HG03432 (cell line): ENCODE measurements around the gene PPM1E.
"Not testable (repeated sequence)": the region's sequence is repeated elsewhere in the genome, so short reads cannot be mapped to it uniquely, and the experiment has no call there.

Source experiments
- ATAC-seq: cut with Tn5 transposase; IDR thresholded peaks from one replicate; pipeline ENCODE4 v1.9.1; 2021; ENCODE audit warnings: mild to moderate bottlenecking, moderate library complexity; ENCODE audit not compliant: unreplicated experiment

PPM1E gene

DNA sequence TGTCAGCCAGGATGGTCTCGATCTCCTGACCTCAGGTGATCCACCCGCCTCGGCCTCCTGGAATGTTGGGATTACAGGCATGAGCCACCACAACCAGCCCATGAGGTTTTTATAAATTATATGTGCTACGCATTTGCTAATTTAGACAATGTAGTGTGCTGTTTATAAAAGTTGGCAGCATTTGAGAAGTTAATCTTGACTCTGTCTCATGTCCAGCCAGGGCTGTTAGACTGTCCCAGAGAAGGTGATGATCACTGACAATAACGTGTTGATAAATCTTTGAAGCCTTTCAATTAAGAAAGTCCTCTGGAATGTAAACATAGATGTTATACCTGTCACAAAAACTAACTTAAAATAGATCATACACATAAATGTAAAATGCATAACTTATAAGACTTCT lies 82.0 kb downstream of the PPM1E start:
- ATAC-seq = no peak

DNA sequence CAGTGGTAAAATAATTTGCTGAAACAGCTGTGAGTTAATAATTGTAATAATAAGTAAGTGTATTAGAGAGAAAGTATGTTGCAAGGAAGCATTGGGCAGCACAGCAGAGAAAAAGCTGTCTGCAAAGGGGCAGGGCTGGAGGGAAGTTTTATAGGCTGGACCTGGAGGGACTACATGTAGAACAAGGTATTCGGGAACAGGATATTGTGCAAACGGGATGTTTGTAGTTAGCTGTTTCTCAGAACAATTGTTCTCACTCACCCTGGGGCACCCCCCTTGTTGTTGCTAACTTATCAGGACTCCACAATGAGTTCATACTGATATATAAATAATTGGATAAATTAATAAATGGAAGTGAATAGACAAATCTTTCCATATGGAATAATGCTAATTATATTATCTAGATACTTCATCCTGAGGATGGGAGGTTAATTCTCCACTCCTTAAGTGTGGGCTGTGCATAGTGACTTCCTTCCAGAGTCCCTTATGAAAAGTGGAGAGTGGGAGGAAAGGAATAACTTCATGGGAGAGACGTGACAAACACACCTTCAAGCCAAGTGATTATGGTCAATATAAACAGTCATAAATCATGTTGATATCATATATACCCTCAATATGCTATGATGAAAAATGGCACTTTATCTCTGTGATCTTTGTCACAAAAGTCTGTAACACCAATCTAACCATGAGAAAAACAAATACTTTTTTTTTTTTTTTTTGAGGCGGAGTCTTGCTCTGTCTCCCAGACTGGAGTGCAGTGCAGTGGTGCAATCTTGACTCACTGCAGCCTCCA lies 85.4 kb downstream of the PPM1E start:
- ATAC-seq = no peak

DNA sequence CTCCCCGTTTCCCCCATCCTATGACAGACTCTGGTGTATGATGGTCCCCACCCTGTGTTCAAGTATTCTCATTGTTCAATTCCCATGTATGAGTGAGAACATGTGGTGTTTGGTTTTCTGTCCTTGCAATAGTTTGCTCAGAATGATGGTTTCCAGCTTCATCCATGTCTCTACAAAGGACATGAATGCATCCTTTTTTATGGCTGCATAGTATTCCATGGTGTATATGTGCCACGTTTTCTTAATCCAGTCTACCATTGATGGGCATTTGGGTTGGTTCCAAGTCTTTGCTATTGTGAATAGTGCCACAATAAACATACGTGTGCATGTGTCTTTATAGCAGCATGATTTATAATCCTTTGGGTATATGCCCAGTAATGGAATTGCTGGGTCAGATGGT lies 90.8 kb downstream of the PPM1E start:
- ATAC-seq = not testable (repeated sequence)

DNA sequence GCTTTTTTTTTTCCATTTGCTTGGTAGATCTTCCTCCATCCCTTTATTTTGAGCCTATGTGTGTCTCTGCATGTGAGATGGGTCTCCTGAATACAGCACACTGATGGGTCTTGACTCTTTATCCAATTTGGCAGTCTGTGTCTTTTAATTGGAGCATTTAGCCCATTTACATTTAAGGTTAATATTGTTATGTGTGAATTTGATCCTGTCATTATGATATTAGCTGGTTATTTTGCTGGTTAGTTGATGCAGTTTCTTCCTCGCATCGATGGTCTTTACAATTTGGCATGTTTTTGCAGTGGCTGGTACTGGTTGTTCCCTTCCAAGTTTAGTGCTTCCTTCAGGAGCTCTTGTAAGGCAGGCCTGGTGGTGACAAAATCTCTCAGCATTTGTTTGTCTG lies 94.5 kb downstream of the PPM1E start:
- not testable (repeated sequence) for ATAC-seq

DNA sequence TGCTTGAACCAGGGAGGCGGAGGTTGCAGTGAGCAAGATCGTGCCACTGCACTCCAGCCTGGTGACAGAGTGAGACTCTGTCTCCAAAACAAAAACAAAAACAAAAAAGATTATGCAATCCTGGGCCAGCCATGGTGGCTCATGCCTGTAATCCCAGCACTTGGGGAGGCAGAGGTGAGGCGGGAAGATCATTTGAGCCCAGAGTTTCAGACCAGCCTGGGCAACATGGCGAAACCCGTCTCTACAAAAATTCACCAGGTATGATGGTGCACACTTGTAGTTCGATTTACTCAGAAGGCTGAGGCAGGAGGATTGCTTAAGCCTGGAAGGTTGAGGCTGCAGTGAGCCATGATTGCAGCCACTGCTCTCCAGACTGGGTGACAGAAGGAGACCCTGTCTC lies 109.6 kb downstream of the PPM1E start:
- no peak for ATAC-seq

DNA sequence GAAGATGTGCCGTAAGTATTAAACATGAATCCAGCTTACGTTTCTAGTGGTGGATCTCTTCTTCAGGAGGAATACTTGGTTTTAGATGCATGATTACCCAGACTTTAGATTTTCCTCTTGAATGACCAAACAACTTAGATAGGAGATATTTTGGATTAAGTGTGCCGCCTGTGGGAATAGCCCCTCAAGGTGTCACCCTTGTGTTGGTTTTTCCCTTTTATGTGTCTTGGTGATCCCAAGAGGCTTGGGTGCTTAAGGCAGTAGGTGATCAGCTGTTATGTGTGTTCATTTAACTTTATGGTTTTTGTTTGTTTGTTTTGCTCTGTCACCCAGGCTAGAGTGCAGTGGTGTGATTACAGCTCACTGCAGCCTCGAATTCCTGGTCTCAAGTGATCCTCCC lies 115.1 kb downstream of the PPM1E start:
- no peak for ATAC-seq

DNA sequence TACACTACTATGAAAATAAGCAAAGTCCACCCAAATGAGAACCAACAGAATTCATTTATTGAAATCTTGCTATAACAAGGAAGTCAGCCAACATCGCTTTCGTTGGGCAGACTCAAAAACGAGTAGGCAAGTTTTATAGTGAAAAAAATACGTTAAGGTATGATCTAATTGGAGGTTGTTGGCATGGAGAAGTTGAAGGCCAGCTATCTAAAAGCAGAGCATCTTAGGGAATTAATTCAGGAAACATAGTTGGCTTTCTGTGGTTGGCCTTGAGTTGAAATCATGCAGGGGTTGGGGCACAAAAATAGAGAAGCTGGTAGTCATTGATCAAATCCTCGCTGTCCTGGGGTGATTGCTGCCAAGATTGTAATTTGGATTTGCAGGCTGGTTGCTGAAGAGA lies 118.3 kb downstream of the PPM1E start:
- no peak for ATAC-seq

DNA sequence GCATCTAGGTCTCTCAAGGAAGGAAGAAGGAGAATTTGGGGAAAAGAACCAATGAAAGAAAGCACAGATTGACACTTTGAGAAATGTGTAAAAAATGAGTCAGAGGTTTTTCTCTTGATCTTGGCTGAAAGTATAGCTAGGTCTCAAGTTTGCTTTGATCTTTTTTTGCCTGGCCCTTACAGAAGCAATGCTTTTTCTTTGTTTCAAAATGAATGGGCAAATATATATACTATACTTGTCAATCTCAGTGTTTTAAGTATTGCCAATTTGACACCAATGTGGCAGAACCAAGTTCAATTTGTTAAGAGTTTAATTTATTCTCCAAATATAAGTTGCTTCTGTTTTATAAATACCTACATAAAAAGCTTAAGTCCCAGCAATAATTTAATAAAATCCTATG lies 119.6 kb downstream of the PPM1E start:
- ATAC-seq = no peak

DNA sequence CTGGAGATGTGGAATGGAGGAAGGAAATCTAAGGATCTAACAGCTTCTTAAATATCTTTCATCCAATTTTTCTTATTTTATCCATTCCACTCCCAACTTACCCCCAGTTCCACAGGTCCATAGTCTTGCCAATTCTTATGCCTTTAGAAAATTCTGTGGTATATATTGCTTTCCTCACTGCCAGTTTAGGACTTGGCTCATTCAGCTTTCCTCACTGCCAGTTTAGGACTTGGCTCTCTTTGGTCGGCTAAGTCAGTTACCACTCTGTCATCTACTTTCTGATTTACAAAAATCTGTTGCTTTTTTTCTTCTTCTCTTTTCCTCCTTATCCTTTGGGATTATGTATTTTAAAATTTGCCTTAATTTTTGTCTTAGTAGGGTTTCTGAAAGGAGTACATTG lies 128.5 kb downstream of the PPM1E start:
- no peak for ATAC-seq

DNA sequence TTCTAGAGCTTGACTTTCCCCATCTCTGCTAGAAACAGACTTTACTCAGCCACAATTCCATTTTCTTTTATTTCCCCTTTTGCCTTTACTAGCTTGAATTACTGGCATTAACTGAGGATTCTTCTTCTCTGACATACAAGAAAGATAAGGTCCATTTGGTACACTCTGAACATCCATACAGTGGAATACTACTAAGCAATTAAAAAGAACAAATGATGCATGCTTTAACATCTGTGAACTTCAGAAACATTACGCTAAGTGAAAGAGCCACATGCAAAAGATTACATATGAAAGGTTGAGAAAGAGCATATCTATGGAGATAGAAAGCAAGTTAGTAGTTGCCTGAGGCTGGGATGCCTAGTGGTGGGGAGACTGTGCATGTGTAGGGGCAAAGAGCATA lies 130.9 kb downstream of the PPM1E start:
- ATAC-seq = no peak

DNA sequence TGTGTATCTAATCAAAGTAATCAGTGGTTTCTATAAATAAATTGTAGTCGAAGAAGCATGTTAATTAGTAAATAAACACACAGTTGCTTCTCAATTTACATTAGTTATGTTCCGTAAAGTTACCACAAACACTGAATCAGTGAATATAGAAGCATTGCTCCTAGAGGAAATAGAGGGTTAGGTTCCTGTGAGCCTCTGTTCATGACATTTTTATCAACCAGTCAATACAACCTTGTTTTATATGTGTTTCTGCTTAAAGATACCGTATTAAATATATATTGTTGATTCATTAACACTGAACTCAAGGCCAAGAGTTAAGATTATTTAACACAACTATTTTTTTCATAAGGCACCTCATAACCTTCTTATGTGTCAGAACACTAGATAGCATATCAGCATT lies 134.3 kb downstream of the PPM1E start:
- ATAC-seq = no peak

DNA sequence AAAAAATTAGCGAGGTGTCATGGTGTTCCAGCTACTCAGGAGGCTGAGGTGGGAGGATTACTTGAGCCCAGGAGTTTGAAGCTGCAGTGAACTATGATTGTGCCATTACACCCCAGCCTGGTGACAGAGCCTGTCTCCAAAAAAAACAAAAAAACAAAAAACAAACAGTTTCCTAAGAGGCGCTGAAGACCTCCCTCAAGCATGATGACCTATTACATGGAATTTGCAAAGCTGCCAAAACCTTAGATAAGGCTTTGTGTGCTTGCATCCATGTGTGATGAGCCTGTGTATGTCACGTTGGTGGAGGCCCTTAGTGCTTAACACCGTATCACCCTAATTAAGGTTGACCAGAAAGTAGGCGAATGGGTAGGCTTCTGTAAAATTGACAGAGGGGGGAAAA lies 143.5 kb downstream of the PPM1E start:
- no peak for ATAC-seq

DNA sequence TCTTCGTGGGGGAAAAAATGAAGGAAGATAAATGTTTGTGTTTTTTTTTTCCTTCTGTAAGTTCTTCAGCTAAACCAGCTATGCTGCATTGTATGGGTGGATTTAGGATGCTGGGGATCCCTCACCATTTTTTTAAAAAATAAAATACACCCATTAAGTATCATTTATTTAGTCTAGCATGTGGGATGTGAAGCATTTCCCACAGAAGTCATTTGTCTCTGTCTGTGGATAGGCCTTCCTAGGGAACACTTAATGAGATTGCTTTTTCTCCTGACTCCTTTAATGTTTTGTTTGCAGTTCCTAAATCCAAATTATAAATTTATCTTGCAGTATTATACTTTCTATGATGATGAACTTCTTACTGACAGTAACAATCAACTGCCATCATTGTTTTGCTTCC lies 146.7 kb downstream of the PPM1E start:
- ATAC-seq = no peak

DNA sequence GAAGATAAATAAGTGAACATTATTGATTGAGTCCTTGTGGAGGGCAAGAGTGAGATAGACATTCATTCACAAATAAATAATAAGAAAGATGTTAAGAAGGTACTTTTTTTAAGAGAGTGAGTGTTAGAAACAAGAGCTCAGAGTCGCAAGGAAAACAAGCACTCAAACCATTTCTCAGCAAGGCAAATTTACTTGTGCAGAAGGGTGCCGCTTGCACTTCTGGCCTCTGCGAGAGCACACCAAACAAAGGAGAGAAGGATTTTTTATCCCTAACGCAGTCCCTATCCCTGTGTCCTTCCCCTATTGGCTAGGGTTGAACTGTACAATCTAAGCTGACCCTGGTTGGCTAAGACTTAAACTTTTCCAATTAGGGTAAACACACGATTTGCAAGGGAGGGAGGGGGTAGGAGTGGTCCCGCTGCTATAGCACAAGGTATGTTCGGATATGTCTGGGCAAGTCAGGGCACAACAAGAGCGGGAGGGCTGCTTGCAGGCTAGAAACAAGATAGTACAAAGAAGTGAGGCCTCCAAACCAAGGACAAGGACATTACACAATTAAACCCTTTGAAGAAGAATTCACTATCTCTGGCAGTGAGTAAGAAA lies 156.2 kb downstream of the PPM1E start:
- ATAC-seq = no peak

DNA sequence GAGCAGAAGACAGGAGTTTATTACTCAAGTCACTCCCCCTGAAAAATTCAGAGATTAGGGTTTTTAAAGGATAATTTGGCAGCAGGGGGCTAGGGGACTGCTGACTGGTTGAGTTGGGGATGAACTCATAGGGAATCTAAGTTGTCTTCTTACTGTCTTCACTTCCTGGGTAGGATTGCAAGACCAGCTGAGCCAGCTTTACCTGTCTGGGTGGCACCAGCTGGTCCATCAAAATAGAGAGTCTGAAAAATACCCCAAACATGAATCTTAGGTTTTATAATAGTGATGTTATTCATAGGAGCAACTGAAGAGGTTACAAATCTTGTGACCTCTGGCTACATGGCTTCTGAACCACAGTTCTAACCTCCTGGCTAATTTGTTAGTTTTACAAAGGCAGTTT lies 157.9 kb downstream of the PPM1E start:
- no peak for ATAC-seq

DNA sequence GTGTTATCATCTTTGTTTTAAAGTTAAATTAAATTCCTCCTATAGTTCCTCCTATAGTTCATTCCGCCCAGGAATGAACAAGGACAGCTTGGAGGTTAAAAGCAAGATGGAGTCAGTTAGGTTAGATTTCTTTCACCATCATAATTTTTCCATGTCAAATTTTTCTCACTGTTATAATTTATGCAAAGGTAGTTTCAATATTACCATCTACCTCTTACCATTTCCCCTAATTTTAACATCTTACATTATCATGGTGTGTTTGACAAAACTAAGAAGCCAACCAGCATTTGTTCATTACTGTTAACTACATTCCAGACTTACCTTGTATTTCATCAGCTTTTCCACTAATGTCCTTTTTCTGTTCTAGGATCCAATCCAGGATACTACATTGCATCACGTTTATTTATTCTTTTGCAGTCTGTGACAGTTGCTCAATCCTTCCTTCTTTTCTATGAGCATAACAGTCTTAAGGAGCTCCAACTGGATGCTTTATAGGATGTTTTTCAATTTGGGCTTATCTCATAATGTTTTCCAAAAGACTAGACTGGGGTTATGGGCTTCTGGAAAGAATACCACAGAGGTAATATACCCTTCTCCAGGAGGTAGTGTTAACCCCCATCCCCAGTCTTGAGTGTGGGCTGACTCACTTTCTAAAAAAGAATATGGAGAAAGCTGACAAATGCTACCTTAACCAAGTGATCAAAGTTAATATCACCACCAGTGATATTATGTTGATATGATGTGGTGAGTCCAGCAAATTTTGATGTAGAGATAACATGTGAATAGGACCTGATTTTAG lies 158.5 kb downstream of the PPM1E start:
- ATAC-seq = no peak

DNA sequence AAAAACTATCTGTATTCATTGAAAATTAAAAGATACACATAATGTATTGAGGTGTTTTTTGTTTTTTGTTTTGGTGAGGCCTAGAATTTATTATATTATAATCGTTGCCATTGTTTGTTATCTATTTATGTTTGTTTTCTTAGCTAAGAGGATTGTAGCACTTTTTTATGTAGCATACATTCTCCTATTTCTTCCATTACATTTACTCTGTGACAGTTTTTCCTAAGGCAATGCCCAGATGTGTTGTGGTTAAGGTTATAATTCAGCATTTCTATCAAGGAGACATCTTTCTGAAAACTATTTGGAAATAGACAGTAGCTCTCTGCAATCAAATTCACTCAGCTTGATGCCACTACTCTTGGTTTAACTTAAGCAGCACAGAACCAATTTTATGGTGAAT lies 161.6 kb downstream of the PPM1E start:
- no peak for ATAC-seq

DNA sequence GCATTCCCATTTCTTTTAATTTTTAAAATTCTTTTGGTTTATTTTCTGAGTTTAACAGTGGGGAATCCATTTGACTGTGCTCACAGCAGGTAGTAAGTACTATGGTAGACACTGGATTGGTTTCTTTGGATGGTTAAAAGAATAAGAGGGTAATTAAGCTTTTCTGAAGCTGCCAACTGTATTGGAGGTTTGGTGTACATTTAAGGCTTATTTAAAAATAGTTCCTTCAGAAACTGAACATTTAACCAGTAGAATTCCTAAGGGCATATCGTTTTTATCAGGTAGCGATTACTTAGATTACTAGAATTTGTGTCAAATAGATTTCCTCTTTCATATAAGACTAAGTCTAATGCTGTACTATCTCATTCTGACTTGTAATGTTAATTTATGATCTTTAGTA lies 162.4 kb downstream of the PPM1E start:
- no peak for ATAC-seq

DNA sequence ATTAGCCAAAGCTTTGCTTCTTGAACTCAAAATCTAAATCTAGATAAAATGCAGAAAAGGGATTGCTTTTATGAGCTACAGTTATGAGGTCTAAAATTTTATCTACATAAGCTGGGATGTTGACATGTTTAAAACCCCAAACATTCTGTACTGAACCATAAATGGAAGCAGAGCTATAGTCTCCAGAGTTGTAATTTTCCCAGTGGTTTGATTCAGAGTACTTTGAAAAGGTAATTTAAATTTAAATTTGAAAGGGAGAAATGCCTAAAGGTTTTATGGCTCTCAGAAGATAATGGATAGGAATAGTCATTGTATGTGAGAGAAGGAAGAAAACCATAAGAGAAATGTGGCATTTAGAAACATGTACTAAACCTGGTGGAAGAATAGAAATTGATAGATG lies 163.2 kb downstream of the PPM1E start:
- ATAC-seq = no peak

DNA sequence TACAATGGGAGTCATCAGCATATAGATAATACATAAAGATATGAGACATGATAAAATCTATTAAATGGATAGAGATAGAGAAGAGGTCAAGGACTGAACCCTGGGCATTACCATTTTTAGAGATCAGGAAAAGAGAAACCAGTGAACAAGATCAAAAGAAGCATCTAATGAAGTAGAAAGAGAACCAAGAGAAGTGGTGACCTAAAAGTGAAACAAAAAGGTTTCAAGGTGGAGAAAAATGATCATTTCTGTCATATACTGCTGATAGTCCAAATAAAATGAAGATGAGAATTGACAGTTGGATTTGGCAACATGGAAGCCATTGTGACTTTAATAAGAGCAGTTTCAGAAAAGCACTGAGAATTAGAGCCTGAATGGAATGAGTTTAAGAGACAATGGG lies 165.1 kb downstream of the PPM1E start:
- ATAC-seq = no peak

DNA sequence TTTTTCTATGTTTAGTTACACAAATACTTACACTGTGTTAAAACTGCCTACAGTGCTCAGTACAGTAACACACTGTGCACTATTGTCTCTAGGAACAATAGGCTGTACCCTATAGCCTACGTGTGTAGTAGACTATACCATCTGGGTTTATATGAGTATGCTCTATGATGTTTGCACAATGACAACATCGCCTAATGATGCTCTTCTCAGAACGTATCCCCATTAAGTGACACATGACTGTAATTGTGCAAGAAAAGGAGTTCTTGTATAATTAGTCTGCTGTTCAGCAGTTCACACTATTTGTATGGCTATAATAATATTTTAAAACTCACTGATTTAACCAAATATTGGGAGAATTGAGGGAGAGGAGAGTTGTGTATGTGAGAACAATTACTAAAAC lies 177.3 kb downstream of the PPM1E start:
- no peak for ATAC-seq

DNA sequence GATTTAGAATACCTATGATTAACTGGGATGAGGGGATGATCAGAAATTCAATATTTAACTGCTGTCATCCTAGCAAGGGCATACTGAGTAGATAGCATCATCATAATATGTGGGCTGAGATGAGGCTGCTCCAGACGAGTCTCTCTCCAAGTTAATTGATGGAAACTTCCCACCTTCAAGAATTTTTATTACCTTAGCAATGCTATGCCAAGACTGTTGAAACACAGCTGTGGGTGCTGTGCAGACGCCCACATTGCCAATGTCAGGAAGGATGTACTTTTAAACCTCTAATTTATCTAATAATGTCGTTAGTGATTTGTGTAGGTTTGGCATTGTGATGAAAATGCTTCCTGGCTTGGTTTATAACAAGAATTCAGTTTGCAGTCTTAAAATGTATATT lies 180.6 kb downstream of the PPM1E start:
- no peak for ATAC-seq
